Thyroid gland (tissue), 4 donors: ENCODE data around the gene SYNRG.

Experiments
- CTCF ChIP-seq, 6 experiments: fragments of 200-600 bp in 3 of 6; fragments of 450-650 bp in 3 of 6; sonication (generic) in 3 of 6; IDR thresholded peaks; one replicate each; pipeline ENCODE4 v1.5.1; 2016 to 2019; ENCODE audit warnings: antibody characterized with exemption in 6 of 6, mild to moderate bottlenecking in 2 of 6, inconsistent platforms in 1 of 6, moderate library complexity in 1 of 6
- POLR2A ChIP-seq, 2 donors: fragments of 450-650 bp; IDR thresholded peaks; one replicate each; pipeline ENCODE4 v1.6.1; 2017; ENCODE audit warnings: antibody characterized with exemption in 2 of 2, mild to moderate bottlenecking in 2 of 2, moderate library complexity in 1 of 2

- TF ChIP-seq POLR2A (IDR thresholded peaks at IDR 0.05) (no peak), CTCF (IDR thresholded peaks at IDR 0.05) (no peak)
These were observed 55.7 kb downstream of the SYNRG start for GRCh38 chr17:37553401-37553966.
